GM19043 (cell line): ENCODE measurements around the gene GFY.

Source experiments
- ATAC-seq: cut with Tn5 transposase; IDR thresholded peaks from one replicate; pipeline ENCODE4 v1.9.1; 2021; ENCODE audit warnings: low read depth; ENCODE audit not compliant: unreplicated experiment

The GFY gene, protein sequence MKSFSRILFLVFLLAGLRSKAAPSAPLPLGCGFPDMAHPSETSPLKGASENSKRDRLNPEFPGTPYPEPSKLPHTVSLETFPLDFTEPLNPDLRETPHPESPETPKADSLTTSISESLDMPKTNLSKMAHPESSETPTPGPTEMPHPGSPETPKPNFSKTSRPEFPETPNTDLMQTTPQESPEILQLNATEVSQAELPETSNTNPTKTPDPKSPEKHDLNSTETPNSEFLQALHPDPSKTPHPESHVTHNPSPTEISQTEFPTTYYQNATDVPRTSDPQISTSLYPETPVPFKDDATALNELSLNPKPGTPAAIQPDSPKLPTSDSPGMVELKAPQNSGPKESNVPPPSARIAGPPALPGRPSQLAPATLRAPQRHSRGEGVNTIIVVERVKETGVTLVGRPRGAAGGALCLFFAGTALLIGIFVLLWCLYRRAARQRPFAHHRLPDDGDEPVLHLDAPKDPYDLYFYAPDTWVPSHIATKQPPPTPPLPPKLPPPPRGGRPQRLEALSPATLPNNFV

DNA sequence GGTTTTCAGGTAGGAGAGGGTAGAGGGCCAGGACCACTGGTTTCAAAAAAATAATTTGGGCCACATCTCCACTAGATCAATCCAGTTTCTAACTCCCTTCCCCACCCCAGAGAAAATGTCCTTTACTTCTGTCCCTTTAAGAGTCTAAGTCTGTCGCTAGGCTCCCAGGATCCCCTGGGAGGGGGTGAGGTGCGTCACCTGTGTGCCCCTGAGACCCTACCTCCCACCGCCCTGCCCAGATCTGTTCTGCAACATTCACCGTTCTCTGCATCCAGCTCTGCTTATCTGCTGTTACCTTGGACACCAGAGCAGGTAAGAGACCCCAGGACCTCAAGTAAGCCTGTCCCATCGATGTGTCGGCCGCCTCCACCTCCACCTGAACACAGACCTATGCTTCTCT is at the start of gene GFY:
Gene GFY (plus strand): TSS at position 211 of the 400 bp plus-strand sequence. CDS start 1,043 bp downstream, outside the sequence.
- ATAC-seq, result no peak

DNA sequence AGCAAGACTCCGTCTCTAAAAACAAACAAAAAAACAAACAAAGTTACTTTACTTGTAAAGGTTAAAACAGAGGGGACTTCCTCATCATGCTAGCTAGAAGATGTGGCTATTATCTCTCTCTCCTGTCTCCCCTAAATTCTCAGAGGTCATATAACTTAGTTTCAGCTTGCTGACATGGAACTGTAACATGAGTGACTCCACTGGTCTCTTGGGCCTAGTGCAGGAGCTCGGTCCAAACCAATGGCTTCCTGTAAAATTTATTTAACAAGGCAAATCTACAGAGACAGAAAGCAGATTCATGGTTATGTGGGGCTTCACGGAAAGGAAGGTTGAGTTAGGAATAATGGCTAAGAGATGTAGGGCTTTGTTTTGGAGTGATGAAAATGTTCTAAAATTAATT is 46.7 kb upstream of the GFY start:
- no peak for ATAC-seq

DNA sequence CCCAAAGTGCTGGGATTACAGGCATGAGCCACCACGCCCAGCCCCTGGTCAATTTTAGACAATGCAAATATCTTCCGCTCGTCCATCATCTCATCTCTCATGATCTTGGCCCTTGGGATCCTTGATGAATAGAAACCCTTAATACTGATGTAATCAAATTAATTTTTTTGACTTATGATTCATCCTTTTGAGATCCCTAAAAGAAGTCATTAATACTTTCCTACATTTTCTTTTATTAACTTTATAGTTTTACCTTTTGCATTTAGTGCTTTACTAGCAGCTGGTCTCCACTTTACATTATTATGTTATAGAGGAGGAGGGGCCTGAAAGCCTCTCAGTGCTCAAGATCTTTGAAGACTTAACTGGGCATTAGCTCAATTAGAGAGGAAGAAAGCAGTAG is 44.8 kb upstream of the GFY start:
- no peak for ATAC-seq

- no peak for ATAC-seq
These were observed 42.5 kb upstream of the GFY start for GRCh38 chr19:49382639-49383038.

DNA sequence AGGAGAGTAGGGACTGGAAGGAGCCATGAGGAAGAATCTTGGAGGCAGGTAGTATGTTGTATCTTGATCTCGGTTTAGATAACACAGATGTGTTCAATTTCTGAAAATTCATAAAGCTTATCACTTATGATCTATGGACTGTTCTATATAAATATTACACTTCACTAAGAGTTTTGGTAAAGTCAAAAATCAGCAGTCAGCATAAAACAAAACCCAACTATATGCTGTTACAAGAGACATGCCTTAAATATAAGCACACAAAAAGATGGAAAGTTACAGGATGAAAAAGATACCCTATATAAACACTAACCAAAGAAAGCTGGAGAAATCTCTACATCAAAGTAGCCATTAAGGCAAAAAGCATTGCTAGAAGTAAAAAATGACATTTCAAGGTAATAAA is 41.6 kb upstream of the GFY start:
- ATAC-seq, result no peak

GRCh38 chr19:49387936-49388372 is 37.2 kb upstream of the GFY start, which contains the start of gene KASH5:
KASH5 (plus strand) TSS chr19:49388249; CDS start chr19:49390884, 2,635 bp downstream.
- no peak for ATAC-seq

DNA sequence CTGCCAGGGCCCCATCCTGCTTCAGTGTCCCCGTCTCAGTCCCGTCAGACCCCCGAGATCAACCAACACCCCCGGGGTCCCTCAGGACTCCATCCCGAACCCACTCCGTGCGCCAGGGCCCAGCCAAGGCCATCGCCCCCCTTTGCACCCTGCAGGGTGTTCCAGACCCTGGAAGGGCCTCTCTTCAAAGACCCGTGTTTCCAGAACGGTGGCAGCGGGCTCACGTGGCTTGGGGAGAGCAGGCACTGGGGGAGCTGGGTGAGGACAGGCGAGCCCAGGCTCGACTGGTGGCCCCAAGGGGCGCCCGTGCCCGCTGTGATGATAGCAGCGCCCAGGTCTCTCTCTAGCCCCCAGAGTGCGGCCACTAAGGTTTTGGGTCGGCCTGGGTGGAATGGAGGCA is 35.8 kb upstream of the GFY start:
- ATAC-seq, result no peak

- ATAC-seq, result no peak
These were observed 34.9 kb upstream of the GFY start for GRCh38 chr19:49390131-49390928.

DNA sequence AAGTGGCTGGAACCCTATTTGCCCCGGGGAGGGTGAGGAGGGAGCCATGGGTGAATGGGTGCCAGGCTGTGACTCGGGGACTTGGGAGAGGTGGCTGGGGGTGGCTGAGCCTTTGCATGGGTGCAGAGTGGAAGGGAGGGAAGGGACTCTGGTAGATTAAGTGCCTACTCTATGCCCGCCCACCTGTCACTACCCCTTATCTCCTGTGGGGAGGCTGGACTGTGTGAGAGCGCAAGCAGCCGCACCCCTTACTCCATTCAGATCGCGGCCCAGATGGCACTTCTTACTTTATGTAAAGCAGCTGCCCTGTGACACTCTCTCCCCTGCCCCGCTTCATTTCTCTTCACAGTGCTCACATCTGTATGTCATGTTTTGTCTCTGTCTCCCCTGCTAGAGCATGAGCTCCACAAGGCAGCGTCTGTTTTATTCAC is 34.2 kb upstream of the GFY start:
- ATAC-seq, result no peak

DNA sequence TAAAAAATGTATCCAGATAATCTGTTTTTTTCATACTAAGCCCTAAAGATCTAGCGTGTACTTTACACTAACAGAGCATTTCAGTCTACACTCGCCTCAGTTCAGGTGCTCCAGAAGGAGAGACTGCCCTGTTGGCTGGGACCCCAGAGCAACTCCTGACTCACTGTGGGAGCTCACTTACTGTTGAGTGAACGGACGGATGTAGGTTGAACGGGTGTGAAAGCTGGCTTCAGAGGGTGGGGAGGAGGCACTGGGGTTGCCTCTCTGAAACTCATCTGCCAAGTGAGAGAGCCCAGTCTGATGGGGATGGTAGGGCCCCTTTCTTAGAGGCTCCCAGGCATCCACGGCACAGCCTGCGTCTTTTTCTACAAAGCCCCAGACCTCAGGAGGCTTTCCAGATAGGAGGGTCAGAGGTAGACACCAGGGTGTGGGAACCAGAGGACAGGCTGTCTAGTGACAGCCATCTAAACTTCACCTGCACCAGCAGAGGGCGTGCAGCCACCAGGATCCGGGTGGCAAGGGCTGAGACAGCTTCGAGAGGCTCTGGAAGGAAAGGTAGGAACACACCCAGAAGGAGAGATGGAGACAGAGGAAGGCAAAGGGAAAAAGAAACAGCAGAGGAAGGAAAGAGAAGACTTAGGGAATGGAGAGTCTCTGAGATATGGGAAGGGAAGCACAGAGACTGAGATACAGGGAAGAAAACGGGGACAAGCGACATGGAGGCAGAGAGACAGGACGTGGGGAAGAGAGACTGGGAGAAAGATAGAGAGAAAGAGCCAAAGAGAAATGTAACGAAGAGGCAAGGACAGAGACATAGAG is 33.4 kb upstream of the GFY start:
- no peak for ATAC-seq

GRCh38 chr19:49393881-49394280 is 31.3 kb upstream of the GFY start:
- no peak for ATAC-seq

GRCh38 chr19:49395581-49396407 is 29.4 kb upstream of the GFY start:
- no peak for ATAC-seq

DNA sequence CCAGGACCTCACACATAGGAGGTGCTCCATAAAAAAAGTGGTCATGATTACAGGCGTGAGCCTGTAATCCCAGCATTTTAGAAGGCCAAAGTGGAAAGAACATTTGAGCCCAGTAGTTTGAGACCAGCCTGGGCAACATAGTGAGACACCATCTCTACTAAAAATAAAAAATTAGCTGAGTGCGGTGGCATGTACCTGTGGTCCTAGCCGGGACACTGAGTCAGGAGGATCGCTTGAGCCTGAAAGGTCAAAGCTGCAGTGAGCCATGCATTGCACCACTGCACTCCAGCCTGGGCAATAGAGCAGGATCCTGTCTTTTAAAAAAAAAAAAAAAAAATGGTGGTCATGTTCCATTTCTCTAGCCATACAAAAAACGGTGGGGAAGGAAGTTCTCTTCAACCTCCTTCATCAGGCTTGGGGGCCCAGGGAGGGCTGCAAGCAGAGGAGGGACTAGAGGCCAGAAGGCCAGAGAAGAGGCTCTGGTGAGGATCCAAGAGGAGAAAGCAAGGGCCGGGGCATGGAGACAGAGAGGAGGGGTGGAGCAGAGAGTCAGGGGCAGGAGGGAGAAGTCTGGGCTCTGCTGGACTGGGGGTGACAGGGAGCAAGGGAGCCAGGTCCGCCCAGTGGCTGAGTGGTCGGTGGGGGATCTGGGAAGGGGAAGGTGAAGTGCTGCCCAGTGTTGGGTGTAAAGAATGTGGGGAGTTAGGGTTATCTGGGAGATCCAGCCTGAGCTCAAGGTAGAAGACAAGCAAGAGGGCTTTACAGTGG is 28.3 kb upstream of the GFY start:
- ATAC-seq, result no peak

- ATAC-seq, result no peak
These were observed 27.1 kb upstream of the GFY start for GRCh38 chr19:49398001-49398615.

DNA sequence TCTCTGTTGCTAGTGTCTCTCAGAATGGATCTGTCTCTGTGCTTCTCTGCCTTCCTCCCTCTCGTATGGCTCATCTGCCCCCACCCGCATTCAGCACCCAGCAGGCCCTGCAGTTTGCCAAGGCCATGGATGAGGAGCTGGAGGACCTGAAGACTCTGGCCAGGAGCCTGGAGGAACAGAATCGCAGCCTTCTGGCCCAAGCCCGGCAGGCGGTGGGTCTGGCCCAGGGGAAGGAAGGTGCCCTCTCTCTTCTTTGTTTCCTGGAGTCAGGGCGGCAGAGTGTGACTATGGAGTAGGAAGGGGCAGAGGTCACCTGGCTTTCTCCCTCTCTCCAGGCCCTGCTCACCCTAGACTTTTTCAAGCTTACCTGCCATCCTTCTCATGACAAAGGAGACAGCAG is 26.3 kb upstream of the GFY start:
- no peak for ATAC-seq

DNA sequence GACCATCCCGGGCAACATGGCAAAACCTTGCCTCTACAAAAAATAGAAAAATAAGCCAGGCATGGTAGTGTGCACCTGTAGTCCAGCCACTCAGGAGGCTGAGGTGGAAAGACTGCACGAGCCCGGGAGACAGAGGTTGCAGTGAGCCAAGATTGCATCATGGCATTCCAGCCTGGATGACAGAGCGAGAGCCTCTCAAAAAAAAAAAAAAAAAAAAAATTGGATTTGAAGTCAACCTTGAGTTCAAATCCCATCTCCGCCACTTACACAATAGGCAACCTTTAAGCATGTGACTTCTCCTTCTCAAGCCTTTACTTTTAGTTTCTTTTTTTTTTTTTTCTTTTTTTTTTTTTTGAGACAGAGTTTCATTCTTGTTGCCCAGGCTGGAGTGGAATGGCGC is 25.2 kb upstream of the GFY start:
- ATAC-seq, result no peak

GRCh38 chr19:49403404-49404187 is 21.6 kb upstream of the GFY start:
- no peak for ATAC-seq

- no peak for ATAC-seq
These were observed 18.1 kb upstream of the GFY start for GRCh38 chr19:49407079-49407478.
